ENCODE data around the gene GPBP1L1.

DNA sequence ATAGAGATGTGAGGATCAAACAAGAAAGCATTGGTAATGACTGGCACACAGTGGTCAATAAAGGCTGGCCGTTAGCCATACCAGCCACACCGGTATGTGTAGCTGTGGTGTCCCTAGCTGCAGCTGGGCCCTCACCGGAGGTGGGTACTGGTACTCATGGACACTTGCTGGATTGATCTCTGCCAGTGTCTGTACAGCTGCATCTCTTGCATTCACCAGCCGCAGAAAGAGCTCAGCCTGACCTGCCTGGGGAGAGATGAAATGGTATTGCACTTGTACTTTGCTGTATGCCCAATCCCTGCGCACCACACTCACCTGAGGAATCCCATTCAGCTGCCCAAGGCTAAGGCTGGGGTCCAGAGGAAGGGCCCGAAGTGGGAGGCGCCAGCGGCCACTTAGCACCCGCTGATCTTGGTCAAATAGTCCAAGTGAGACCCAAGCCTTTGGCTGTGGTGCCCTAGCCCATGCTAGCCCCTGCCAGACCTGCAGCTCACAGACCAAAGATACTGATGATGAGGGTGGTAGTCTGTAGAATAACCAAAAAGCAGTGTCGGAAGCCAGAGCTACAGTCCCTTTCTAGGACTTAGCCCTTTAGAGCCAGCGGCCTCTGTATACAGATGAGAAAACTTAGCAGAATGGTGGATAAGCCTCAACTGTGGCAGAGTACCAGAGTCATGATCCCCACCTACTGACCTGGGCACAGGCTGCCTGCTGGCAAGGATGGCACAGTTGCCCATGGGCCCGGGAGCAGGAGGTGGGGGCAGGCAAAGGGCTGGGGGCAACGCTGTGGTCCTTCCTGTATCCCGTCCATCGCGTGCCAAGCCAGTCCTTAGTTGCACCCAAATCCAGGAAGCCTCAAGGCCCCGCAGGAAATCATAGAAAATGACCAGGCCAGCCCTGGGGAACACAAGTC, 65.5 kb downstream of the GPBP1L1 start:
- no peak for TF ChIP-seq POLR2A (IDR thresholded peaks at IDR 0.05)
- TF ChIP-seq, protein P1, sequence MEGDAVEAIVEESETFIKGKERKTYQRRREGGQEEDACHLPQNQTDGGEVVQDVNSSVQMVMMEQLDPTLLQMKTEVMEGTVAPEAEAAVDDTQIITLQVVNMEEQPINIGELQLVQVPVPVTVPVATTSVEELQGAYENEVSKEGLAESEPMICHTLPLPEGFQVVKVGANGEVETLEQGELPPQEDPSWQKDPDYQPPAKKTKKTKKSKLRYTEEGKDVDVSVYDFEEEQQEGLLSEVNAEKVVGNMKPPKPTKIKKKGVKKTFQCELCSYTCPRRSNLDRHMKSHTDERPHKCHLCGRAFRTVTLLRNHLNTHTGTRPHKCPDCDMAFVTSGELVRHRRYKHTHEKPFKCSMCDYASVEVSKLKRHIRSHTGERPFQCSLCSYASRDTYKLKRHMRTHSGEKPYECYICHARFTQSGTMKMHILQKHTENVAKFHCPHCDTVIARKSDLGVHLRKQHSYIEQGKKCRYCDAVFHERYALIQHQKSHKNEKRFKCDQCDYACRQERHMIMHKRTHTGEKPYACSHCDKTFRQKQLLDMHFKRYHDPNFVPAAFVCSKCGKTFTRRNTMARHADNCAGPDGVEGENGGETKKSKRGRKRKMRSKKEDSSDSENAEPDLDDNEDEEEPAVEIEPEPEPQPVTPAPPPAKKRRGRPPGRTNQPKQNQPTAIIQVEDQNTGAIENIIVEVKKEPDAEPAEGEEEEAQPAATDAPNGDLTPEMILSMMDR (IDR thresholded peaks at IDR 0.05) = no peak
